HG03196 (cell line): ENCODE data around the gene CCR8.
A peak's percentile ranks its signal among the peaks of the same experiment; 100 is the strongest.

ENCODE experiments used
- ATAC-seq: cut with Tn5 transposase; IDR thresholded peaks from one replicate; pipeline ENCODE4 v1.9.1; 2021; ENCODE audit not compliant: unreplicated experiment

Gene CCR8, protein sequence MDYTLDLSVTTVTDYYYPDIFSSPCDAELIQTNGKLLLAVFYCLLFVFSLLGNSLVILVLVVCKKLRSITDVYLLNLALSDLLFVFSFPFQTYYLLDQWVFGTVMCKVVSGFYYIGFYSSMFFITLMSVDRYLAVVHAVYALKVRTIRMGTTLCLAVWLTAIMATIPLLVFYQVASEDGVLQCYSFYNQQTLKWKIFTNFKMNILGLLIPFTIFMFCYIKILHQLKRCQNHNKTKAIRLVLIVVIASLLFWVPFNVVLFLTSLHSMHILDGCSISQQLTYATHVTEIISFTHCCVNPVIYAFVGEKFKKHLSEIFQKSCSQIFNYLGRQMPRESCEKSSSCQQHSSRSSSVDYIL

DNA sequence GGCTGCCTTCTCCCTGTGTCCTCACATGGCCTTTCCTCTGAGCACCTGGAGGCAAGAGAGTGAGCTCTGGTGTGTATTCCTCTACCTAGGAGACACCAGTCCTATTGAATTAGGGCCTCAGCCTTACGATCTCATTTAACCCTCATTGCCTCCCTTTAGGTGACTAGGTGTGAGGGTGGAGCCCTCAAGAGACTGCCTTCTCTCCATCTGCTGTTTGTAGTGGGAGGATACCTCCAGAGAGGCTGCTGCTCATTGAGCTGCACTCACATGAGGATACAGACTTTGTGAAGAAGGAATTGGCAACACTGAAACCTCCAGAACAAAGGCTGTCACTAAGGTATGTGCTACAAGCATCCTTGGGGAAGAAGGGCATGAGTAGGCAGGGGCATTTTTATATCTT lies at the start of gene CCR8:
Gene CCR8, plus strand, starts transcription at position 217 of the 400 bp plus-strand sequence. CDS start 2,623 bp downstream, outside the sequence.
- no peak for ATAC-seq

DNA sequence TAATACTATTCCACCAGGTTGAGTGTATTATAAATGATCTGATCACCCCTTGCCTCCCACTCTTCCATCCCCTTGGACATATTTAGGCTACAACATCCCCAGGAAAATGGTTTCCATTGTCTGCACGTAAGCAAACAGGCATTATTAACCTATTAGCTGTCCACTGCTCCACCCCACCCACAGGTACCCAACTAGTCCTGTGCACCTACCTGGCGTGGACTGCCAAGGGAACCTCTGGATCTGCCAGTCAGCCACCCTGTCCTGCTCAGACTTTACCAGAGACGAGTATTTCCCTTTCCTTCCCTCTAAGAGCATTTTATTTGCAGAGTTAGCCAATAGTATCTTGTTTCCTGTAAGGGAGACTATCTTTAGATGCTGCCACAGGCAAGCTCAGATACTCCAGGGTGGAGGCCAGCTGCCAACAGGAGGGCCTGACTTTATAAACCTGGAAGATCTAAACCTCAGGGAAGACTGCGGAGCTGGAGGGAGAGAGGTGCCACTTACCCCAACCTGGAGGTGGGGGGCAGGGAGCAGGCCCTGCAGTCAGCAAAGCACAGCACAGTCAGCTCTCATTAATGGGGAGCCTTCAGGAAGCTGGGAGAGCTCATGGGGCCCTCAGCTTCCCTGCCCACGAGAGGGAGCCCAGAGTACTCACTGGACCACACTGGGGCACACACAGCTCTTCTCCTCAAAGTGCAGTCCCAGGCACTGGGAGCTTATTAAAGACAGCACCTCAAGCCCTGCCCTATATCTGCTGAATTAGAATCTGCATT lies 49.6 kb upstream of the CCR8 start, which contains the start of gene CX3CR1:
Gene CX3CR1, minus strand, starts transcription at position 292 of the 773 bp plus-strand sequence. CDS start 13,527 bp downstream, outside the sequence.
- ATAC-seq, result no peak

DNA sequence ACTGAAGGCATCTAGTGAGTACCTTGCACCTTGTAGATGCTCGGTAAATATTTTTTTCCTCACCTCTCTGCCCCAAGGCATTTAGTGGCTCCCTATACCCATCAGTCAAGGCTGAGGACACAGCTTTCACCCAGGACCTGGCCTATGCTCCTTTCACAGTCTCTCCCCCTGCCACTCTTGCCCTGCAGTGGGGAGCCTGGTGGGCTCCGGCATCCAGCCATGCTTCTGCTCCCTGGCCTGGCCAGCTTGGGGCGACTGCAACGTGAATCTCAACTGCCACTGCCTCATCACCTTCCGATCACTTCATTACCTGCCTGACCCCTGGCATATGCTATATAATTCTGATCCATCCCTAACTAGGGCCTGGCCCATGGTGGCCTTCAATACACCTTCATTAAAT lies 48.9 kb upstream of the CCR8 start:
- ATAC-seq, result no peak

GRCh38 chr3:39281533-39281932 lies 48.0 kb upstream of the CCR8 start:
- no peak for ATAC-seq

DNA sequence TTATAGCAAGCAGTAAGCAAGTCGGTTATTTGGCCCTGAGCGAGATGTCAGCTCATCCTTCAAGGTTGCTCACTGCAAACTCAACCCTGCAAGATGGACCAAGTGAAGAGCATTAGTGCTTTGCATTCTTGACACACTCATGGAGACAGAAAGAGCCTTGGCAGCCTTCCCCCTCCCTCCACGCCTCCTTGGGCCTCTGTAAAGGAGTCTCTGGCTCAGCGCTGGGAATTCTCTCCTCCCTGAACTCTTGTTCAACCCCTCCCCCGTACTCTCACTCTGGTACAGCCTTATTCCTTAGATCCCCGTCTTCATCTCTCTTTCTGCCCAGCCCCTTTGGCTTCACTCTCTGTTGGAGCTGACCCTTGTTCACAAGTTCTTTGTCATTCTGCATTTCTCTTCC lies 47.5 kb upstream of the CCR8 start:
- no peak for ATAC-seq

GRCh38 chr3:39284457-39284881 lies 45.0 kb upstream of the CCR8 start:
- ATAC-seq, result no peak

GRCh38 chr3:39285332-39285731 lies 44.2 kb upstream of the CCR8 start:
- ATAC-seq, result no peak

DNA sequence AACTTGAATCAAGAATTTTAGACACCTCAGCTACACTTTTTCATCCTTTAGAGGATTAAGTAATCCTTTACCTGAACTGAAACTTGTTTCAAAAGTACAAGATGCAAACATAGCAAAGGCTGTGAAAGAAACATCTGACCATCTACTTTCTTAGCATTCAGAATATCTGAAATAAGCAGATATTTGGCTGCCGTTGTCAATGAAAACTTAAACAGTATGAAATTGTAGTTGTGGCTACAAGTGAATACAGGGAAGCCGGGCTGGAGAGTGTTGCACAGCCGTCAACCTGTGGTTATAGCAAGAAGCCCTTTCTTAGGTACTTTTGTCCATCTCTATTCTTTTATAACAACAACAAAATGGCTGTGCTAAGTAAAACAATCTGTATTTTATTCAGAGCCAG lies 42.7 kb upstream of the CCR8 start:
- no peak for ATAC-seq

DNA sequence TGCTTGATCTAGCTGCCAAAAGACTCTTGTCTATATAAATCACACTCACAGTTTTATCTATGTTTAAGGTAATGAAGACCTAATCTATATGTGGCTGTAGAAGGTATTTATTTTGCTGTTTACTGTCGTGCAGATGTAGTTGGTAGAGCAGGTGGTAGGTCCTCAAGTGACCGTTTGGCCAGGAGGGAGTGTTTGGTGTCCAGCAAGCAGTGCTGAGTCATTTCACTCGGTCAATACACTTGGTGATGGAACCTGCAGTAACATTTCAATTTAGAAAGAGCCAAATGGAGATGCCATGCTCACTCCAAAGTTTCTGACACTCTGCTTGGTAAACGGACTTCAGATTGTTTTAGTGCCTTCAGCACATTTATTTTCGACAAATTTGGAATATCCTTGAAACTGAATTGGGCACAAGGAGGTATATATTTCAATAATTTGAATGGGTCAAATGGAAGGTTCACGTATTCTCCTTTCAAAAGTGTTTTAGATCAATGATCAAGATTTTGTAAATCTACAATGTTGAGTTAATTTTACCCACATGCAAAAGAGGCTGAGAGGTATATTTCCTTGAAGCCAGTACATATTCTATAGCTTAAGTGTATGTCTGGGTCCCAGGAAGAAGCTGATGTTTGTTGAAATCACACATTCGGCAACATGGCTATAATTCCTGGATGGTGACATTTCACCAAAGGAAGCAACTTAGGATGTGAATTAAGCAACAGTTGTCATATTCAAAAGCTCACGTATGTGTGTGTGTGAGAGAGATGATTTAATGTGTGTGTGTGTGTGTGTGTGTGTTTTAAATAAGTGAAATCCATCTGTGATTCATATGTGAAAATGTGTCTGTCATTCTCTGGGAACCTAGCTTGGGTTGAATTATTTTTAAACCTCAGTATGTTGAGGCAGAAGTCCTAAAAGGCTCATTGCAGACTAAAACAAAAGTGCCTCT lies 42.0 kb upstream of the CCR8 start:
- no peak for ATAC-seq

DNA sequence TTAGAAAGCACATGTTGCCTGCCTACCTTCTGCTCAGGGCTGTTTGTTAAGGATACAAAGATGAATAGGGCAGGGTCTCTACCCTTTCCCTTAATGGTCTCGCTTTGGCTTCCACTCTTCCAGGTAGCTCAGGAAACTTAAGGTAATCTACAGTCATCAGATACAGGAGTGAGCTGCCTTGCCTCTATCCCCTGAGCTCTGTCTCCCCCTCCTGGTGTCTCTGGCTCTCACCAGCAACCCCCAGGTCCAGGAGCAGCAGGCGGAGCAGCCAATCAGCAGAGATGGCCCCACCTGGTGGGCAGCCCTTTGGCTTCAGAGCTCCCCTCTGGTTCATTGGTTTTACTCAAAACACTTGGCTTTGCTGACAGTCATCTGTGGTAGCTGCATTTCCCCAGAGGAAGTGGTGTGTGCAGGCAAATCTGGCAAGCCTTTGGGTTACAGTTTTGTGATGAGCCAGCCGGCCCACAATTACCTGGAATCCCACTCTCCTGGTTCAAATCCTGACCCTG lies 41.2 kb upstream of the CCR8 start:
- peak; percentile 96 for ATAC-seq

- no peak for ATAC-seq
Measured at GRCh38 chr3:39289107-39289506, 40.4 kb upstream of the CCR8 start.

DNA sequence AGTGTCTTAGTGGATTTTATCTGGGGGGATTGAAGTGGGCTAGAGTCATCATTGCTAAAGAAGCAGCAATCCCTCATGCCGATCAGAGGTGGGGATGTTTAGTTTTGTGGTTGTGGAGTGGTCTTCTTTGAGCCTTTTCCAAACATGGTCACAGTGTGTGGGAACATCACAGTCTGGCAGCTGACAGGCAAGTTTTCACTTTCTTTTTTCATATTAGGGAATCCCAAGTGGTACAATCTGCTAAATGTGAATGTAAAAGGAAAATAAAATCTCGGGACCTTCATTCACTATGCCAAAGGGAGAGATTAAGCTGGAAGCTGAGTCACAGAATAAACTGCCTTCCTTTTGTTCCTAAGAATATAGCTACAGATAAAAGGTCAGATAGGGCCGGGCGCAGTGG lies 39.3 kb upstream of the CCR8 start:
- ATAC-seq, result no peak

DNA sequence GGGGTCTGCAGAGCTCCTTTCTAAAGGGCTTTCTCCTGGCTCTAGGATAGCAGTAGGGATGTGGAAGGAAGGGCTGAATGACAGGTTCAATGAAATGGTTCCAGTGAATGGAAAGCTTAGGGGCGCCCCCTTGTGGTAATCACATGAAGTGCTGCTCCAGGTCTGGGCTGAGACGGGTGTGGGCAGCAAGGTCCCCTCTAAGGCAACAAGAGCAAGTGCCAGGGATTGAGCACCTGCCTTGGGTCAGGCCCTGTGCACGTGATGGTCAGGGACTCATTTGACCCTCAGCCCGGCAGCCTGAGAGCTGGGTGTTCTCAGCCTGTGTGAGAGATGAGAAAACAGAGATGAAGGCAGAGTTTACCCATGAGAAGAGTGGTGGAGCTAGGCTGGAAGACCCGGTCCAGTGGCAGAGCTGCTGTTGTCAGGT lies 37.6 kb upstream of the CCR8 start:
- no peak for ATAC-seq

- no peak for ATAC-seq
Measured at GRCh38 chr3:39292961-39293360, 36.5 kb upstream of the CCR8 start.

GRCh38 chr3:39294446-39295183 lies 34.9 kb upstream of the CCR8 start:
- ATAC-seq, result no peak

- peak; percentile 85 for ATAC-seq
Measured at GRCh38 chr3:39295184-39295775, 34.2 kb upstream of the CCR8 start.

DNA sequence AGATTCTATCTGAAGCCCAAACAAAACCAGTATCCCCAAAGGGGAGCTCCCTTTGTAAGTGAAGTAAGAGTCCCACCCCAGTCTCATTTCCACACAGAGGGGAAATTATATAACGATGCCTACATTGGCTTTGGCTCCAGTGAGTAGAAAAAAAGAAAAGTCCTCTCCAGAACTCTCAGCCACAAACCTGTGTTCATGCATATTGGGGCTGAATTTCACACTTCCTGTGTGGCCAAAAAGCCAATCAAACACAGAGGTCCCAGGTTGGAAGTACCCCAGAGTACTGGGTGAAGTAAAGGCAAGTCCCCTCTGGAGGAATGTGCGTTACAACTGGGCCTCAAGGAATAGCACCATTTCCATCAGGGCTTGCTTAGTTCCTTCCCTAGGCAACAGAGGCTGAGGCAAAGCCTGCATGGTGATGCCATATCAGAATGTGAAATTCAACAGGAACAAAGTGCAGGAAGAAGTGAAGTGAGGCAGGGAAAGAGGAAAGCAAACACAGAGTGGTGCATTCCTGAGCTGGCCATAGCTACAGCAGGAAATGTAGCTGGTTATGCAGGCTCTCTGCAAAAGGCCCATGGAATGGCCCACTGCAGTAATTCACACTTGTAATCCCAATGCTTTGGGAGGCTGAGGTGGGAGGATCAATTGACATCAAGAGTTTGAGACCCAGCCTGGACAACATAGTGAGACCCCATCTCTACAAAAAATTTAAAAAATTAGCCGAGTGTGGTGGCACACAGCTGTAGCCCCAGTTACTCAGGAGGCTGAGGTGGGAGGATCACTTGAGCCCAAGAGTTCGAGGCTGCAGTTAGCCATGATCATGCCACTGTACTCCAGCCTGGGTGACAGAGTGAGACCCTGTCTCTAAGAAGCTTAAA lies 33.1 kb upstream of the CCR8 start:
- ATAC-seq, result no peak

- no peak for ATAC-seq
Measured at GRCh38 chr3:39299279-39299678, 30.2 kb upstream of the CCR8 start.

GRCh38 chr3:39302178-39302577 lies 27.3 kb upstream of the CCR8 start:
- no peak for ATAC-seq
